ENCODE results near the gene NOD2.

Gene NOD2

GRCh38 chr16:50743581-50744225, 50.3 kb downstream of the NOD2 start:
- no peak for DNase-seq

GRCh38 chr16:50744881-50745280, 51.5 kb downstream of the NOD2 start:
- DNase-seq: no peak

- no peak for DNase-seq
These were observed 52.5 kb downstream of the NOD2 start for GRCh38 chr16:50745940-50746339.

GRCh38 chr16:50747207-50747956, 54.0 kb downstream of the NOD2 start:
- peak; percentile 69 for DNase-seq

- no peak for DNase-seq
These were observed 58.1 kb downstream of the NOD2 start for GRCh38 chr16:50751528-50751927.

- DNase-seq: no peak
These were observed 59.2 kb downstream of the NOD2 start for GRCh38 chr16:50752471-50753235.

- no peak for DNase-seq
These were observed 63.1 kb downstream of the NOD2 start for GRCh38 chr16:50756473-50756872.

- DNase-seq: no peak
These were observed 67.9 kb downstream of the NOD2 start for GRCh38 chr16:50761267-50761666.

GRCh38 chr16:50762241-50762640, 68.8 kb downstream of the NOD2 start:
- no peak for DNase-seq

- DNase-seq: no peak
These were observed 69.8 kb downstream of the NOD2 start for GRCh38 chr16:50763211-50763610.

GRCh38 chr16:50765260-50765659, 71.9 kb downstream of the NOD2 start:
- DNase-seq: no peak

- no peak for DNase-seq
These were observed 72.5 kb downstream of the NOD2 start for GRCh38 chr16:50765861-50766260.

- DNase-seq: no peak
These were observed 73.8 kb downstream of the NOD2 start for GRCh38 chr16:50767197-50767596.

- DNase-seq: no peak
These were observed 78.0 kb downstream of the NOD2 start for GRCh38 chr16:50771366-50771765.

GRCh38 chr16:50774405-50774804, 81.0 kb downstream of the NOD2 start:
- no peak for DNase-seq

GRCh38 chr16:50774960-50775359, 81.6 kb downstream of the NOD2 start:
- DNase-seq: no peak

GRCh38 chr16:50776037-50776436, 82.6 kb downstream of the NOD2 start:
- no peak for DNase-seq

GRCh38 chr16:50778284-50779163, 85.1 kb downstream of the NOD2 start:
- DNase-seq: no peak

GRCh38 chr16:50781043-50781442, 87.6 kb downstream of the NOD2 start:
- DNase-seq: no peak

- no peak for DNase-seq
These were observed 88.1 kb downstream of the NOD2 start for GRCh38 chr16:50781518-50781917.

All from NCI-H1105 treated with DMSO at 0.1 percent for 48 hours (cell line).